ENCODE results near the gene ATF5.
A peak's percentile ranks its signal among the peaks of the same experiment; 100 is the strongest.
"Not testable (repeated sequence)": the region's sequence is repeated elsewhere in the genome, so short reads cannot be mapped to it uniquely, and the experiment has no call there.

The ATF5 gene

DNA sequence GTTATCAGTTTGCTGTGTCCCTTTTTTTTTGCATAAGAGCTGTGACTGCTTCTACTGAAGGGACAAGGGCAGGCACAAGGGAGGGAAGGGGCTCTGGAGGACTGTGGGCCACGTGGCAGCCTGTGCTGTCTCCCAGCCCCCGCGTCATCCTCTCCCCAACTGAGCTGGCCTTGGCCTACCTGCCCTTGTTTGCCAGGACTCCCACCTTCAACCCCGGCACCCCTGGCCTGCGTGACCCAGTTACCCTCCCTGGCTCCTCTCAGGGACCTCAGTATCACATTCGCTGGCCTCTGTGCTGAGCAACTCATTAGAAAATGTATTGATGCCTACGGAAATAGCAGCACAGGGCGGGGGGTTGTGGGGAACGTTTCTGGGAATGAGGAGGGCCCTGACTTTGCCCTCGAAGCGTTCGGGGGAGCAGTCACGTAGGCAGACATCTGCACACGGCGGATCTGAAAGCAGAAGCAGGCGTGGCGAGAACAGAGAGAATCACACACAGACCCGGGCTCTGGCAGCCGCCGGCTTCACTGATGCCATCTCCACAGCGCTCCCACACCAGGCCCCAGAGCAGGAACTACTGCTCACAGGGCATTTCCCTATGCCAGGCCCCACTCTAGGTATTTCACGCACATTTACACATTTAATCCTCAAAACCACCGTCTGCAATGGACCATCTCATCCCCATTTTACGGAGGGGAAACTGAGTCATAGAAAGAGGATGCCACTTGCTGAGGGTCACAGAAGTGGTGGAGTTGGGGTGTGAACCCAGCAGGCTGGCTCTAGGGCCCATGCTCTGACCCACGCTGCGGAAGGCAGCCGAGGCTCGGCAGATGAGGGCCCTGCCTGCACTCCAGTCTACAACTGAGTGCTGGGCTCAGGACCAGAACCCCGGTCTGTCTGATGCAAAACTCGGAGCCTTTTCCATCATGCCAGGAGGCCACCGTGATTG is 5.7 kb upstream of the ATF5 start:
- Histone ChIP-seq H3K27me3 (ENCODE audit: insufficient read depth, low read depth, severe bottlenecking) (no peaks in the 10 kb centered on the region), H3K36me3 (peaks cover 98% of the 10 kb centered on the region), H3K9me3 (ENCODE audit: severe bottlenecking) (no peaks in the 10 kb centered on the region), H3K27ac (no peak overlapping the region), H3K4me3 (ENCODE audit: low read depth, low read length) (no peak overlapping the region)
- TF ChIP-seq, protein P1, sequence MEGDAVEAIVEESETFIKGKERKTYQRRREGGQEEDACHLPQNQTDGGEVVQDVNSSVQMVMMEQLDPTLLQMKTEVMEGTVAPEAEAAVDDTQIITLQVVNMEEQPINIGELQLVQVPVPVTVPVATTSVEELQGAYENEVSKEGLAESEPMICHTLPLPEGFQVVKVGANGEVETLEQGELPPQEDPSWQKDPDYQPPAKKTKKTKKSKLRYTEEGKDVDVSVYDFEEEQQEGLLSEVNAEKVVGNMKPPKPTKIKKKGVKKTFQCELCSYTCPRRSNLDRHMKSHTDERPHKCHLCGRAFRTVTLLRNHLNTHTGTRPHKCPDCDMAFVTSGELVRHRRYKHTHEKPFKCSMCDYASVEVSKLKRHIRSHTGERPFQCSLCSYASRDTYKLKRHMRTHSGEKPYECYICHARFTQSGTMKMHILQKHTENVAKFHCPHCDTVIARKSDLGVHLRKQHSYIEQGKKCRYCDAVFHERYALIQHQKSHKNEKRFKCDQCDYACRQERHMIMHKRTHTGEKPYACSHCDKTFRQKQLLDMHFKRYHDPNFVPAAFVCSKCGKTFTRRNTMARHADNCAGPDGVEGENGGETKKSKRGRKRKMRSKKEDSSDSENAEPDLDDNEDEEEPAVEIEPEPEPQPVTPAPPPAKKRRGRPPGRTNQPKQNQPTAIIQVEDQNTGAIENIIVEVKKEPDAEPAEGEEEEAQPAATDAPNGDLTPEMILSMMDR (IDR thresholded peaks at IDR 0.05; ENCODE audit: low read depth, low read length), result no peak
- DNase-seq, result no peak

DNA sequence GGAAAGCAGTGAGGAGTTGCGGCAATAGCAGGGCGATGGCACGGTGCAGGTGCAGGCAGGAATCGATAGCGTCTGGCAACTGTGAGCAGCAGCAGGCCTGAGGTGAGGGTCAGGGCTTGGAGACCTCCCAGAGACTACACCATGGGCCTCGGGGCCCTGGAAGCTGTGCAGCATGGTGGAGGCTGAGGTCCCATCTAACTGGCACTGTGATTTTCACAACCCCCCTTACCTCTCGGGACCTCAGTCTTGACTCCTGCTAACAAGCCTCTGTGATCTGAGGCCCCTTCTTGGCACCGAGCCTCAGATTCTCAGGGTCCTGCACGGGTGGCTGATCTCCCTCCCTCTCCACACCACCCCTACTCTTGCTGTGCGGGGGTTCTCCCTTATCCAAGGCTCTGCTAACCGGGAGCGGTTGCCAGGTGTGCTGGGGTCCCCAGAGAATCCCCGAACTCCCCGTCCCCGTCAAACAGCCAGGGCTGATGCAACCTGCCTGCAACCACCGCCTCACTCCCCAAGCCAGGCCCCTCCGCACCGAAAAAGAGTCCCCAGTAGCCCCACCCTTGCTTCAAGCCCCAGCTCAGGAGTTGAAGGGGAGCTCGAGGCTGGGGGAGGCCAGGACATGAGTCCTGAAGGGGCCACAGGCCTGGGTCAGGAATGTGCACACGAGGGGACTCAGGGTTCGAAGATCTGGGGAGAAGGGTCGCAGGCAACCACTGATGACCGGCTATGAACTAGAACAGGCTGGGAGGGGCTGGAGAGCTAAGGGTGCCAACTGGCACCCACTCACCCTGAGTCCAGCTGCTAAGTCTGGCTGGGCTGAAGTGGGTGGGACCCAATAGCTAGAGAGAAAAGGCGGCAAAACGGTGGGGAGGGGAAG is 4.8 kb upstream of the ATF5 start:
- DNase-seq, result no peak
- no peaks in the 10 kb centered on the region for H3K27me3 ChIP-seq (ENCODE audit: insufficient read depth, low read depth, severe bottlenecking)
- no peaks in the 10 kb centered on the region for H3K9me3 ChIP-seq (ENCODE audit: severe bottlenecking)
- TF ChIP-seq, protein P1 (IDR thresholded peaks at IDR 0.05; ENCODE audit: low read depth, low read length), result no peak
- H3K4me3 ChIP-seq (ENCODE audit: low read depth, low read length), result no peak overlapping the region
- H3K27ac ChIP-seq, result peak overlapping the region; percentile 24; the same call in 1 of the 2 replicates
- peaks cover 100% of the 10 kb centered on the region for H3K36me3 ChIP-seq

DNA sequence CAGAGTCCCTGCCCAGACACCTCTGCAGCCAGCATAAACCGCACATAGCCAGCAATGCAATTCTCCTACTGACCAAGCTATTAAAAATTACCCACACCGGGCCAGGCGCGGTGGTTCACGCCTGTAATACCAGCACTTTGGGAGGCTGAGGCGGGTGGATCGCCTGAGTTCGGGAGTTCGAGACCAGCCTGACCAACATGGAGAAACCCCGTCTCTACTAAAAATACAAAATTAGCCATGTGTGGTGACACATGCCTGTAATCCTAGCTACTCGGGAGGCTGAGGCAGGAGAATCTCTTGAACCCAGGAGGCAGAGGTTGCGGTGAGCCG is 4.2 kb upstream of the ATF5 start:
- not testable (repeated sequence) for H3K9me3 ChIP-seq (ENCODE audit: severe bottlenecking); DNase-seq; H3K4me3 ChIP-seq (ENCODE audit: low read depth, low read length); H3K27ac ChIP-seq; H3K27me3 ChIP-seq (ENCODE audit: insufficient read depth, low read depth, severe bottlenecking)
- H3K36me3 ChIP-seq, result peaks cover 94% of the 10 kb centered on the region

DNA sequence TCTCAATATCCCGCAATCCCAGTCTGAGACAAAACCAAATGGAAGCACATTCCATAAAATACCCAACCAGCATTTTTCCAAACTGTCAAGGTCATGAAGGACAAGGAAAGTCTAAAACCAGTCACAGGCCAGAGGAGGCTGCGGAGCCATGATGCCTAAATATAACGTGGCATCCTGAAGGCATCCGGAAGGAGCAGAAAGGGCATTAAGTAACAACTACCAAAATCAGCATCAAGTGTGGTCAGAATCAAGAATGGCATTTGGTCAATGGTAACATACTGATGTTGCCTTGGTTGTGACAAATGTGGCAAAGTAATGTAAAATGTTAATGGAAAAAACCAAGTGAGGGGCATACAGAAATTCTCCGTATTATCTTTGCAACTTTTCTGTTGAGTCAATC is 3.5 kb upstream of the ATF5 start:
- H3K27me3 ChIP-seq (ENCODE audit: insufficient read depth, low read depth, severe bottlenecking), result no peaks in the 10 kb centered on the region
- H3K4me3 ChIP-seq (ENCODE audit: low read depth, low read length), result no peak overlapping the region
- no peak overlapping the region for H3K27ac ChIP-seq
- TF ChIP-seq, protein P1 (IDR thresholded peaks at IDR 0.05; ENCODE audit: low read depth, low read length), result no peak
- DNase-seq, result no peak
- no peaks in the 10 kb centered on the region for H3K9me3 ChIP-seq (ENCODE audit: severe bottlenecking)
- H3K36me3 ChIP-seq, result peaks cover 88% of the 10 kb centered on the region

DNA sequence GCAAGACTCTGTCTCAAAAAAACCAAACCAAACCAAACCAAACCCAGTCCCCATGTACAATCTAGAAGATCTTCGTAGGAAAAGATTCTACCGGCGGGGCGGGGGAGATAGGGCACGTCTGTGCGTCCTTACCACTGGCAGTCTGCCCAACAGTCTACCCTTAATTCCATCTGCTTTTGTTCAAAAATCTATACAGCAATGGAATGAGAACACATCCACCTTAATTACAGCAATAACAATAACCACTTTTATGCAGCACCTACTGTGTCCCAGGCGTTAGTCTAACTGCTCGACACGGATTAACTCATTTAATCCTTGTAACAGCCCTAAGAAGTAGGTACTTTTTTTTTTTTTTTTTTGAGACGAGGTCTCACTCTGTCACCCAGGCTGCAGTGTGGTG is 2.5 kb upstream of the ATF5 start:
- TF ChIP-seq, protein P1 (IDR thresholded peaks at IDR 0.05; ENCODE audit: low read depth, low read length), result no peak
- Histone ChIP-seq H3K27ac (peak overlapping the region; percentile 50), H3K4me3 (ENCODE audit: low read depth, low read length) (no peak overlapping the region), H3K36me3 (peaks cover 78% of the 10 kb centered on the region), H3K9me3 (ENCODE audit: severe bottlenecking) (no peaks in the 10 kb centered on the region), H3K27me3 (ENCODE audit: insufficient read depth, low read depth, severe bottlenecking) (no peaks in the 10 kb centered on the region)
- DNase-seq, result peak; percentile 33

All from WERI-Rb-1 (cell line).